Epidermal melanocyte (primary cell): Measurements from ENCODE around the gene PANX2.

ENCODE experiments used
- DNase-seq: peaks from one replicate; pipeline ENCODE4 v3.0.0; 2011; ENCODE audit warnings: low spot score; ENCODE audit not compliant: insufficient read length

The PANX2 gene

GRCh38 chr22:50169774-50170341 lies 673 bp upstream of the PANX2 start:
- no peak for DNase-seq

GRCh38 chr22:50171319-50171964 lies 911 bp downstream of the PANX2 start:
- no peak for DNase-seq

DNA sequence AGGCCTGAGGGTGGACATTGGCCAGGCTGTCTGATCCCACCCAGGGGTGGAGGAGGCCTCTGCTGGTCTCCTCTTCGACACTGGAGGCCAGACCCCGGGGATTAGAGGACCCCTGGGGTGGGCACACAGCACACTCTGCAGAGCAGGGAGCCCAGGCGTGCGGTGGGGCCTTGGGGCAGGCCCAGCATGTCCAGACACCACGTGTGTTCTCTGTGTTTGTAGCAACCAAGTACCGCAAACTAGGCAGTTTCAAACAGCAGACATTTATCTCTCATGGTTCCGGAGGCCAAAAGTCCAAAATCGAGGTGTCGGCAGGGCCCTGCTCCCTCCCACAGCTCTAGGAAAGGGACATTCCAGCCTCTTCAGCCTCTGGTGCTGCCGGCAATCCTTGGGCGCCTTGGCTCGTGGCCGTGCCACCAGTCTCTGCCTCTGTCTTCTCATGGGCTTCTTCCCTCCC lies 1.5 kb downstream of the PANX2 start:
- no peak for DNase-seq

DNA sequence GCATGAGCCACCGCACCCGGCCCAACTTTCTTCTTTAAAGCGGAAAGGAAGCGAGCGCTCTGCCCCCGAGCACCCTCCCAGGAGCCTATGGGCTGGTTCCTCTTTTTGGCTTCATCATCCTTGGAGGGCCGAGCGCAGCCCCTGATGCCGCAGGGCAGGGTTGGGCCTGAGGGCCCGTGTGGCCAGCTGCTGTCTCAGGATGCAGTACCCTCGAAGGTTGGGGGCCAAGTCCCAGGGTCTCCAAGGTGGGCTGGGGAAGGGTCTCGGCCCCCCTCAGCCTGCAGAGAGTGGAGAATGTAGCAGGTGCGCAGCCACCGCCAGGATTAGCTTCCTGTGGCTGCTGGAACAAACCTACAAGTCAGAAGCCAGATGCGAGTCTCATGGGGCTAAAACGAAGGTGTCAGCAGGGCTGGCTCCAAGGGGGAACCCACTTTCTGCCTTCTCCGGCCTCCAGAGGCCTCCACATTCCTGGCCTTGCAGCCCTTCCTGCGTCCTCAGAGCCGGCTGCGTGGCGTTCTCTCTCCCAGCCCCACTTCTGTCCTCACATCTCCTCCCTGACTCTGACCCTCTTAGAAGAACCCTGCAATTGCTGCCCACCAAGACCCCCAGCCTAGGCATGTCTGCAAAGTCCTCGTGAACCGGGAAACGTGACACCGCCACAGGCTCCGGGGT lies 2.9 kb downstream of the PANX2 start:
- no peak for DNase-seq

DNA sequence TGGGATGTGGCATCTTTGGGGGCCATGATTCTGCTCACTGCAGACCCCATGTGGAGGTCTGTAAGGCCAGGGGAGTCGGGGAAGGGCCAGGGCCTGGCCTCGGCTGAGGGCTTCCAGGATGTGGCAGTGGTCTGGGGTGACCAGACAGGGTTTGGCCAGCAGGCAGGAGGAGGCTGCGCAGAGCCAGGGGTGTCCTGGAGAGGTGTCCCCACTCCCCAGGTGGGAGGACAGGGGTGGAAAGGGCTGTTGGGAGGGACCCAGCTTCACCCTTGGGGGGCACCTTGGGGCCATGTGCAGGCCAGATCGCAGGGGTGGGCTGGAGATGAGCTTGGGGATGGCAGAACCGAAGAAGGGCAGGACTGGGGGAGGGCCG lies 3.4 kb downstream of the PANX2 start:
- no peak for DNase-seq

- no peak for DNase-seq
Observed at GRCh38 chr22:50174382-50175190, 4.1 kb downstream of the PANX2 start.

DNA sequence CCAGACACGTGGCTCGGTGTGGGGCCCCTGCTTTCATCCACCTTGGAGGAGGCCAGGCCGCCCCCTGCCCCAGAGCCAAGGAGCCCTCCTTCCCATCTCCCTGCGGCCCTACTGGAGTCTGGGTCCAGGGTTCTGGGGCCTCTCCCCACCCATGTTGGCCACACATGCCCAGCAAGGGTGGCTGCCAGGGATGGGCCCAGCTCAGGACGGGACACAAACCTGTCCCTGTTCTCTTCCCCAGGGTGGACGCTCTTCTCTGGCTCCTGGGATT lies 4.6 kb downstream of the PANX2 start:
- DNase-seq, result no peak

- no peak for DNase-seq
Observed at GRCh38 chr22:50175921-50176849, 5.7 kb downstream of the PANX2 start.

GRCh38 chr22:50176850-50177536 lies 6.5 kb downstream of the PANX2 start:
- DNase-seq, result no peak

- no peak for DNase-seq
Observed at GRCh38 chr22:50177537-50178470, 7.3 kb downstream of the PANX2 start.

DNA sequence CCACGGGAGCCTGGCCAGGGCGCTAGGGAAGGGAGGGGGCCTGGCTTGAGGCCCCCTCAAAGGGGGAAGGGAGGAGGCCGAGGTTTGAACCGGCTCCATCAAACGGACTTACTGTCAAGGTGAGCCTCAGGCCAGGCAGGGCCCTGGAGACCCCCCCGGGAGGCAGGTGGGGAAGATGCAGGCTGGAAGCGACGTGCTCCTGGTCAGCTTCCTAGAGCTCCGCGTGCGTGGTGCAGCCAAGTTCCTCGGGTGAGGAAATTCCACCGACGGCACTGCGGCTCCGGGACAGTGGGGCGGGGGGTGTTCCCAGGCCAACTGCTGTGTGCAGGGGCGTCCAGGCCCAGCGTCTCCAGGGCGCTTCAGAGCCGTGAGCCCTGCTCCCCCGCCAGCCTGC lies 7.9 kb downstream of the PANX2 start:
- DNase-seq, result no peak

- DNase-seq, result no peak
Observed at GRCh38 chr22:50178871-50179869, 8.6 kb downstream of the PANX2 start.

GRCh38 chr22:50179937-50180726 lies 9.6 kb downstream of the PANX2 start:
- no peak for DNase-seq

GRCh38 chr22:50180727-50181521 lies 10.4 kb downstream of the PANX2 start:
- no peak for DNase-seq

DNA sequence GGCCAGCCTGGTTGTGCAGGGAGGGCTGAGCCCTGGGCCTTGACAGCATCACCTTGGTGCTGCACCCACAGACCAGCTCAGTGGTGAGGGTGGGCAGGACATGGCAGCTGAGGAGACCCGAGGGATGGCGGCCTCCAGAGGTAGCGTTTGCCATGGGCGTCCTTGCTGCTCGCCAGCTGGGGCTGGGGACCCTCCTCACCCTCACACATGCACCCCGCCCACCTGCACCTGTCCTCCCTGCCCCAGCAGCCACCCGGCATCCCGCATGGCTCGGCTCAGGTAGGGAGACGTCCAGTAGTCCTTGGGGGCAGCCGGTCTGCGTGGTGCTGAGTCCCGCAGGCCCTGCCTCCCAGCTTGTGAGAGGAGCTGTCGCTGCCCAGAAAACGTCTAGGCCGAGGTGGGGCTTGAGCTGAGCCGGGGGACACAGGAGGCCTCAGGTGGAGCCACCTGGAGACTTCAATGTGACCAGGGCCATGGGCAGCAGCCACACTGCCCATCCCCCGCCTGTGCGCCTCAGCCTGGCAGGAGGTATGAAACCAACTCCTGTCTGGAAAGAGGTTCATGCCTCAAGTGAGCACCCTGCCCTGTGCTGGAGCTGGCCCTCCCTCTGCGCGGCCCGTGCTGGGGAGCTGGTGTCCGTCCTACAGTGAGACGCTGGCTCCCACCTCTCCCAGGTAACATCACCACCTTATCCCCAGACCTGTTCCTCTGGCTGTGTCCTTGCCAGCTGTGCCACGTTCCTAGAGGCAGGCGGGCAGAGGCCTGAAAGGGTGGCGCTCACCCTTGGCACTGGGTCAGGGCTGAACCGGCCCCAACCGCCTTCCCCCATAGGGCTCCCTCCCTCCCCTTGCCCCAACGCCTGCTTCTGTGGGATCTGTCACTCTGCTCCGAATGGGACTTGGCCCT lies 11.9 kb downstream of the PANX2 start:
- DNase-seq, result no peak
